ENCODE data around the gene TEX11. TPM values are rescaled to one million over a fixed set of nuclear protein-coding genes. Genes with fewer than 3 reads are reported as not detected.

TEX11 gene
- total RNA-seq, 1 donor from 2014 or later, result not detected

- DNase-seq (ENCODE audit: extremely low spot score in 2 of 2), result no peak
- H3K27ac ChIP-seq, result no peak overlapping the region
- H3K27me3 ChIP-seq, result no peaks in the 10 kb centered on the region
- TF ChIP-seq POLR2AphosphoS5 (IDR thresholded peaks at IDR 0.05; ENCODE audit: insufficient read depth in 1 of 2, low read depth in 1 of 2) (no peak), POLR2A (IDR thresholded peaks at IDR 0.05) (no peak), CTCF (IDR thresholded peaks at IDR 0.05) (no peak)
- no peak overlapping the region for H3K4me3 ChIP-seq
- intact Hi-C loops (cut with DNase I), result no loop called here
- peaks cover 0 to 7% of the 10 kb centered on the region in 2 donors for H3K36me3 ChIP-seq
- H3K9me3 ChIP-seq, result no peaks in the 10 kb centered on the region
- no peaks in the 10 kb centered on the region for H3K4me1 ChIP-seq
These were observed 410.4 kb downstream of the TEX11 start for GRCh38 chrX:70498129-70498528.

DNA sequence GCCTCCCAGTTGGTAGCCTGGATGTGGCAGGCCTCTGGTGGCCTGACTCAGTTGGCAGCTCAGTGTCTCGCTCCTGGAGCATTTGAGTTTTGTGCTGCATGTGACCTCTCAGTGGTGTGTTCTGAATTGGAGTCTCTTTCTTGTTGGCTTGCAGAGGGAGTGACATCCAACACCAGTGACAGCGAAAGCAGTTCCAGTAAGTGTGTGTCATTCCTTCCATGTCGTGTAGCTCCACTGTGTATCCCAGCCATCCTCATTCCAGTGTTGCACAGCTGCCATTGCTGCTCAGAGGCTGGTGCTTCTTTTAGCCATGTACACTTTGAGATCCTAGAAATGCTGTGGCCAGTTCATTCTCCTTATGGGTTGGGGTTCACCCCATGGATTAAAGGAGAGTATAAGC, 411.5 kb downstream of the TEX11 start:
- no peak overlapping the region for H3K4me3 ChIP-seq
- H3K27ac ChIP-seq, result no peak overlapping the region
- H3K36me3 ChIP-seq, result peaks cover 0 to 9% of the 10 kb centered on the region in 2 donors
- no peaks in the 10 kb centered on the region for H3K4me1 ChIP-seq
- no peak for TF ChIP-seq CTCF (IDR thresholded peaks at IDR 0.05)
- no peak for TF ChIP-seq POLR2A (IDR thresholded peaks at IDR 0.05)
- TF ChIP-seq POLR2AphosphoS5 (IDR thresholded peaks at IDR 0.05; ENCODE audit: insufficient read depth in 1 of 2, low read depth in 1 of 2), result no peak
- H3K27me3 ChIP-seq, result no peaks in the 10 kb centered on the region
- intact Hi-C loops (cut with DNase I), result no loop called here
- no peaks in the 10 kb centered on the region for H3K9me3 ChIP-seq
- DNase-seq (ENCODE audit: extremely low spot score in 2 of 2), result no peak

DNA sequence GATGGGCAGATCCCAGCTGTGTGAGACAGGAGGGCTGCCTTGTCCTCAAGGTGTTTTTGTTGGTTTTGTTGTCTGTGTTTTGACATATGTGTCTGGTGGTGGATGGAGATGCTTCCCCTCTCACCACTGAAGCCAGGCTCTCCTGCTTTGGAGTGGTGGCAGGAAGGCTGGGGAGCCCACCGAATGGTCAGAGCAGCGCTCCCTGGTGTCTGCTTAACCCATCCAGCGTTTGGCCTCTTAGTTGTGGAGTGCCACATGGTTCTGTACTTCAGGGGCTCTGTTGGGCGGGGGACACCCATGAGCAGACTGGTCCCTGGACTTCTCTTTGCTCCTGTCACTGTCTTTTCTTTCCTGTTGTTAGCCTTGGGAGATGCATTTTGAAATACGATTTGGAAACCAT, 412.0 kb downstream of the TEX11 start:
- intact Hi-C loops (cut with DNase I), result no loop called here
- H3K9me3 ChIP-seq, result no peaks in the 10 kb centered on the region

DNA sequence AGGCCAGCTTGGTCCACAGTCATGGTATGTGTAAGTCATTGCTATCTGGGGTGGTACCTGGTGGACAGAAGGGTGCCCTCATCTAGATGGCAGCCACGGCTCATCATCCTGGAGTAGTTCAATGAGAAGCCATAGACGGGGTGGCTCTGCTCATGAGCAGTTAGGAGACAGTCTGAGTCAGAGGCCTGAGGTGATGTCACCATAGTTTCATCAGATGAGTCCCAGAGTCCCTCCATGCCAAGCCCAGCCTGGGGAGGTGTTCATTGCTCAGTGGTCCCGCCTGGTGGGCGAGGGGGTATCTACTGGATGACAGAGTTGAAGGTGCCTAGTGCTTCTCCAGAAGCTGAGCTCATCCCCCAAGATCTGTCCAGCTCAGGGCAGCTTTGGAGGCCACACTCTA, 414.1 kb downstream of the TEX11 start:
- no peak for TF ChIP-seq CTCF (IDR thresholded peaks at IDR 0.05)
- TF ChIP-seq POLR2A (IDR thresholded peaks at IDR 0.05), result no peak
- no peak for TF ChIP-seq POLR2AphosphoS5 (IDR thresholded peaks at IDR 0.05; ENCODE audit: insufficient read depth in 1 of 2, low read depth in 1 of 2)
- no peak overlapping the region for H3K4me3 ChIP-seq
- DNase-seq (ENCODE audit: extremely low spot score in 2 of 2), result no peak
- H3K27me3 ChIP-seq, result no peaks in the 10 kb centered on the region
- no peak overlapping the region for H3K27ac ChIP-seq
- H3K36me3 ChIP-seq, result peaks cover 0 to 11% of the 10 kb centered on the region in 2 donors
- no peaks in the 10 kb centered on the region for H3K4me1 ChIP-seq
- no peaks in the 10 kb centered on the region for H3K9me3 ChIP-seq
- intact Hi-C loops (cut with DNase I), result no loop called here

More for the DNA sequence above, 412.0 kb downstream of the TEX11 start:
- Histone ChIP-seq H3K36me3 (peaks cover 0 to 11% of the 10 kb centered on the region in 2 donors), H3K27me3 (no peaks in the 10 kb centered on the region), H3K27ac (no peak overlapping the region), H3K4me1 (no peaks in the 10 kb centered on the region), H3K4me3 (no peak overlapping the region)
- DNase-seq (ENCODE audit: extremely low spot score in 2 of 2), result no peak
- no peak for TF ChIP-seq POLR2AphosphoS5 (IDR thresholded peaks at IDR 0.05; ENCODE audit: insufficient read depth in 1 of 2, low read depth in 1 of 2)
- no peak for TF ChIP-seq CTCF (IDR thresholded peaks at IDR 0.05)
- no peak for TF ChIP-seq POLR2A (IDR thresholded peaks at IDR 0.05)

DNA sequence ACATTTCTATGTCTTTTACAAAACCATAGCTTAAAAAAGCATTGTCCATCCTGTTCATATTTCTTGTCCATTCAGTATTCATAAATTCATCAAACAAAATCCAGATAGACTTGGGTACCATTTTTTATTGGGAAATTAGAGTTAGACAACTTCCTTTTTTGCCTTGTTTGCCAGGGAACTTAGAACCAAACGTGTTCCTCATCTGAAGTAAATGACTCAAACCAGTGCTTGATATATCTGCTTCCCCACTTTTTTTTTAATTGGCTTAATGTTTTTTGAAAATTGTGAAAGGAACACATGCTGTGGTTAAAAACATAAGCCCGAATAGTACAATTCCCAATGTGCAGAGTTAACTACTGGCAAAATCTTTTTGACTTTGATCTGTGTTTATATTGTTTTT, 419.7 kb downstream of the TEX11 start:
- Histone ChIP-seq H3K4me3 (no peak overlapping the region), H3K36me3 (peaks cover 0 to 4% of the 10 kb centered on the region in 2 donors), H3K27ac (no peak overlapping the region), H3K4me1 (no peaks in the 10 kb centered on the region), H3K27me3 (no peaks in the 10 kb centered on the region), H3K9me3 (no peaks in the 10 kb centered on the region)
- TF ChIP-seq CTCF (IDR thresholded peaks at IDR 0.05), result no peak
- TF ChIP-seq POLR2AphosphoS5 (IDR thresholded peaks at IDR 0.05; ENCODE audit: insufficient read depth in 1 of 2, low read depth in 1 of 2), result no peak
- no peak for TF ChIP-seq POLR2A (IDR thresholded peaks at IDR 0.05)
- intact Hi-C loops (cut with DNase I), result no loop called here
- DNase-seq (ENCODE audit: extremely low spot score in 2 of 2), result no peak

Measured in vagina (tissue), 2 donors.